Measurements from ENCODE around the gene TNIP2. TPM values are rescaled to one million over a fixed set of nuclear protein-coding genes. Genes with fewer than 3 reads are reported as not detected.

The TNIP2 gene
- total RNA-seq, 1 experiment from 2014 or later = 41.0 TPM

- H2AFZ ChIP-seq (ENCODE audit: low read depth, low read length, poor library complexity, severe bottlenecking) = no peak overlapping the region
- CTCF ChIA-PET = no interaction called here
- RAD21 ChIA-PET (ENCODE audit: low non-redundant PET in 1 of 2, low total read pairs in 2 of 2, uncharacterized antibody in 2 of 2, unreplicated experiment in 2 of 2) = no interaction called here
- no peak for TF ChIP-seq ZBTB33 (IDR thresholded peaks at IDR 0.05; ENCODE audit: extremely low read depth, insufficient replicate concordance, low read length)
- TF ChIP-seq SP1 (IDR thresholded peaks at IDR 0.05; ENCODE audit: low read depth) = no peak
- TF ChIP-seq EZH2 (IDR thresholded peaks at IDR 0.05) = no peak
- TF ChIP-seq TCF7L2 (IDR thresholded peaks at IDR 0.05; ENCODE audit: borderline replicate concordance, extremely low read depth, insufficient read depth, insufficient read length) = no peak
- no peak for TF ChIP-seq SIN3A (IDR thresholded peaks at IDR 0.05; ENCODE audit: low read depth)
- TF ChIP-seq CTCF (IDR thresholded peaks at IDR 0.05 in 2 of 3, conservative IDR thresholded peaks at IDR 0.05 in 1 of 3; ENCODE audit: borderline replicate concordance in 1 of 3, insufficient read depth in 1 of 3, low read depth in 2 of 3, low read length in 2 of 3) = no peak
- no peak for TF ChIP-seq ELF1 (IDR thresholded peaks at IDR 0.05; ENCODE audit: borderline replicate concordance, low read depth)
- no peak for TF ChIP-seq POLR2AphosphoS5 (IDR thresholded peaks at IDR 0.05; ENCODE audit: low read depth, low read length)
- no peak for TF ChIP-seq EZH2phosphoT487 (IDR thresholded peaks at IDR 0.05; ENCODE audit: borderline replicate concordance)
- no peak for TF ChIP-seq EGR1 (IDR thresholded peaks at IDR 0.05; ENCODE audit: low read depth)
- TF ChIP-seq CEBPB (IDR thresholded peaks at IDR 0.05; ENCODE audit: low read depth) = no peak
- no peak for TF ChIP-seq JUND (IDR thresholded peaks at IDR 0.05)
- no peak for TF ChIP-seq ATF3 (IDR thresholded peaks at IDR 0.05)
- TF ChIP-seq FOSL1 (IDR thresholded peaks at IDR 0.05; ENCODE audit: low read depth) = no peak
- TF ChIP-seq ZFX (IDR thresholded peaks at IDR 0.05) = no peak
- no peak for TF ChIP-seq ZNF274 (IDR thresholded peaks at IDR 0.05; ENCODE audit: low read depth, low read length)
- TF ChIP-seq RAD21 (IDR thresholded peaks at IDR 0.05; ENCODE audit: low read depth) = no peak
- TF ChIP-seq SRF (IDR thresholded peaks at IDR 0.05; ENCODE audit: low read depth) = no peak
- no peaks in the 10 kb centered on the region for H3K9me3 ChIP-seq (ENCODE audit: control insufficient read depth in 1 of 2, insufficient read depth in 1 of 2, low read depth in 1 of 2, low read length in 2 of 2)
- POLR2A ChIA-PET = no interaction called here
- H3K4me1 ChIP-seq (ENCODE audit: control insufficient read depth in 1 of 2, insufficient read depth in 2 of 2, low read length in 2 of 2) = no peaks in the 10 kb centered on the region
- no peaks in the 10 kb centered on the region for H3K79me2 ChIP-seq (ENCODE audit: insufficient read depth, low read length)
- H4K20me1 ChIP-seq (ENCODE audit: insufficient read depth) = no peaks in the 10 kb centered on the region
- no peak overlapping the region for H3K9ac ChIP-seq (ENCODE audit: low read length)
- BruUV-seq (replicated peaks) = no TSS peak
- no peaks in the 10 kb centered on the region for H3K27me3 ChIP-seq (ENCODE audit: insufficient read depth, low read length)
- DNase-seq (ENCODE audit: low read depth, low spot score) (no peak), ATAC-seq (no peak)
- intact Hi-C loops (cut with micrococcal nuclease) = no loop called here
- H3K9me2 ChIP-seq (ENCODE audit: insufficient read depth) = no peaks in the 10 kb centered on the region
- no peak overlapping the region for H3K27ac ChIP-seq (ENCODE audit: low read depth, low read length)
- H3K4me2 ChIP-seq (ENCODE audit: low read length) = no peak overlapping the region
- peaks cover 5 to 9% of the 10 kb centered on the region in 2 experiments; a peak in 3 of 4 replicates for H3K36me3 ChIP-seq (ENCODE audit: control insufficient read depth in 1 of 2, insufficient read depth in 2 of 2, low read length in 2 of 2)
- no peak overlapping the region for H3K4me3 ChIP-seq (replicated peaks in 1 of 2; ENCODE audit: low read depth in 1 of 2, low read length in 2 of 2)
These were observed 26.6 kb downstream of the TNIP2 start for GRCh38 chr4:2729533-2729875.

Measured in HCT116 (cell line).